Smooth muscle cell (in vitro differentiated cells): Measurements from ENCODE around the gene ANXA8. TPM values are rescaled to one million over a fixed set of nuclear protein-coding genes. Genes with fewer than 3 reads are reported as not detected.

ENCODE experiments used
- DNase-seq: peaks from one replicate; lab custom pipeline; 2025; ENCODE audit not compliant: unreplicated experiment; lab: John Stamatoyannopoulos, UW
- H2AFZ ChIP-seq: fragments of 200-600 bp; sonication (generic); 2 replicates; pipeline ENCODE4 v1.6.0; 2016; ENCODE audit warnings: antibody characterized with exemption, low read depth, mild to moderate bottlenecking
- H3F3A ChIP-seq: fragments of 200-600 bp; sonication (generic); 2 replicates; pipeline ENCODE4 v1.6.0; 2017; ENCODE audit warnings: antibody characterized with exemption, low read depth
- H3K27ac ChIP-seq: fragments of 200-600 bp; sonication (generic); 2 replicates; pipeline ENCODE4 v1.5.1; 2016; ENCODE audit warnings: low read depth, mild to moderate bottlenecking
- H3K27me3 ChIP-seq: fragments of 200-600 bp; sonication (generic); 2 replicates; pipeline ENCODE4 v1.6.1; 2016; ENCODE audit warnings: low read depth, mild to moderate bottlenecking
- H3K36me3 ChIP-seq: fragments of 200-600 bp; sonication (generic); 2 replicates; pipeline ENCODE4 v1.5.1; 2016; ENCODE audit warnings: low read depth
- H3K4me1 ChIP-seq: fragments of 200-600 bp; sonication (generic); 2 replicates; pipeline ENCODE4 v1.5.1; 2016; ENCODE audit warnings: low read depth
- H3K4me2 ChIP-seq: fragments of 200-600 bp; sonication (generic); 2 replicates; pipeline ENCODE4 v1.6.0; 2016; ENCODE audit warnings: mild to moderate bottlenecking
- H3K4me3 ChIP-seq: fragments of 200-600 bp; sonication (generic); 2 replicates; pipeline ENCODE4 v1.5.1; 2016; ENCODE audit warnings: mild to moderate bottlenecking
- H3K79me2 ChIP-seq: fragments of 200-600 bp; sonication (generic); 2 replicates; pipeline ENCODE4 v1.6.0; 2016; ENCODE audit warnings: low read depth, mild to moderate bottlenecking
- H3K9ac ChIP-seq: fragments of 200-600 bp; sonication (generic); 2 replicates; pipeline ENCODE4 v1.6.0; 2016; ENCODE audit warnings: low read depth
- H3K9me3 ChIP-seq: fragments of 200-600 bp; sonication (generic); replicated peaks from 2 replicates; pipeline ENCODE4 v1.5.1; 2016; ENCODE audit warnings: low read depth
- H4K20me1 ChIP-seq: fragments of 200-600 bp; sonication (generic); 2 replicates; pipeline ENCODE4 v1.6.0; 2016; ENCODE audit warnings: low read depth
- WGBS: methylation state at CpG from one replicate; pipeline ENCODE4 v1.1.7; 2016; ENCODE audit warnings: low lambda C conversion rate; 5-methylcytosine and 5-hydroxymethylcytosine counted together
- polyA plus RNA-seq: library from polyadenylated mRNA; unstranded; fragments of >200 nt; fragmentation: Nextera tagmentation; extraction: Ambion mirVana; gene quantifications from 2 replicates; pipeline ENCODE4 v1.2.1, GENCODE V29; 2016
- total RNA-seq: library from RNA; depleted of rRNA; stranded (reverse); fragments of >200 nt; gene quantifications from 2 replicates; pipeline ENCODE4 v1.2.3, GENCODE V29; 2014
- TF ChIP-seq, protein P1 (sequence below): fragments of 200-600 bp; sonication (generic); IDR thresholded peaks from 2 replicates; pipeline ENCODE4 v1.5.1; 2017; ENCODE audit warnings: borderline replicate concordance, mild to moderate bottlenecking, antibody characterized with exemption; ENCODE audit not compliant: insufficient read depth, poor library complexity, severe bottlenecking

The ANXA8 gene
- total and polyA plus RNA-seq, 2 experiments from 2014 or later, result 17.1 to 55.1 TPM

DNA sequence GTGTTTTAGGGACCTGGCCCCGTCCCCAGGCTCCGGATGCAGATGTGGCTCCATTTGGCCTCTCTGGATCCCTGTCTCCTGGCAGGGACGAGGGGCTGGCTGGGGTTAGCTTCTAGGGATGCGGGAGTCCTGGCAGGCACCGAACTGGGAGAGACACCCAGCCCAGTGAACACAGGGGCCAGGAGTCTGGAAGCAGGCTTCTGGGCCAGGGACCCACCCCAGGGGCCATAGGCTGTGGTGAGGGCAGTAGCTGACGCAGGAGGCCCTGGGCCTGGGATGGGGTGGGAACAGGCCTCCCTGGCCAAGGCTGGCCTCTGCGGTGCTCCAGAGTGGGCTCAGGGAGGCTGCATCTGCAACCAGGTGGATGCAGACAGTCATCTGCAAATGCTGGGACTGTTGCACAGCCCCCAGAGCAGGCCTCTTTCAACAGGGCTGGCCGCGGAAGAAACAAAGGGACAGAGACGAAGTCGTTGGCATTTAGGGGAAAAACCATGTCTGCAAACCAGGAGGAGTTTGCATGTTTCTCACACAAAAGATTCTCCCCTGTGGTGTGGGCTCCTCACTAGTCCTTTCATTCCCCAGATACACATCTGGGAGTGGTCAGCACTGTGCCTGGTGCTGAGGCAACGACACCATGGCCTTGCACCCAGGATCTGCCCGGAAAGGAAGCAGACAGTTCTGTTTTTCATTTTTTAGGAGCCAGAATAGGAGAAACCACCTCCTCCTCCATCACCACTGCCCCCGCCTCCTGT, 63.4 kb downstream of the ANXA8 start:
- Histone ChIP-seq H3K79me2 (no peaks in the 10 kb centered on the region), H3F3A (no peaks in the 10 kb centered on the region), H3K4me3 (no peak overlapping the region), H3K27me3 (no peaks in the 10 kb centered on the region), H3K4me2 (peak overlapping the region; percentile 22), H4K20me1 (no peaks in the 10 kb centered on the region), H3K4me1 (no peaks in the 10 kb centered on the region), H3K9ac (no peak overlapping the region), H3K27ac (peak overlapping the region; percentile 81), H2AFZ (peak overlapping the region; percentile 45), H3K9me3 (no peaks in the 10 kb centered on the region), H3K36me3 (no peaks in the 10 kb centered on the region)
- no peak for DNase-seq
- 73% methylated on average over 14 of the region's 14 CpGs for WGBS
- TF ChIP-seq, protein P1, sequence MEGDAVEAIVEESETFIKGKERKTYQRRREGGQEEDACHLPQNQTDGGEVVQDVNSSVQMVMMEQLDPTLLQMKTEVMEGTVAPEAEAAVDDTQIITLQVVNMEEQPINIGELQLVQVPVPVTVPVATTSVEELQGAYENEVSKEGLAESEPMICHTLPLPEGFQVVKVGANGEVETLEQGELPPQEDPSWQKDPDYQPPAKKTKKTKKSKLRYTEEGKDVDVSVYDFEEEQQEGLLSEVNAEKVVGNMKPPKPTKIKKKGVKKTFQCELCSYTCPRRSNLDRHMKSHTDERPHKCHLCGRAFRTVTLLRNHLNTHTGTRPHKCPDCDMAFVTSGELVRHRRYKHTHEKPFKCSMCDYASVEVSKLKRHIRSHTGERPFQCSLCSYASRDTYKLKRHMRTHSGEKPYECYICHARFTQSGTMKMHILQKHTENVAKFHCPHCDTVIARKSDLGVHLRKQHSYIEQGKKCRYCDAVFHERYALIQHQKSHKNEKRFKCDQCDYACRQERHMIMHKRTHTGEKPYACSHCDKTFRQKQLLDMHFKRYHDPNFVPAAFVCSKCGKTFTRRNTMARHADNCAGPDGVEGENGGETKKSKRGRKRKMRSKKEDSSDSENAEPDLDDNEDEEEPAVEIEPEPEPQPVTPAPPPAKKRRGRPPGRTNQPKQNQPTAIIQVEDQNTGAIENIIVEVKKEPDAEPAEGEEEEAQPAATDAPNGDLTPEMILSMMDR, result no peak

- TF ChIP-seq, protein P1, result no peak
- H3K36me3 ChIP-seq, result no peaks in the 10 kb centered on the region
- DNase-seq, result no peak
- H3K27me3 ChIP-seq, result no peaks in the 10 kb centered on the region
- H3K4me1 ChIP-seq, result no peaks in the 10 kb centered on the region
- no peaks in the 10 kb centered on the region for H3F3A ChIP-seq
- H3K27ac ChIP-seq, result no peak overlapping the region
- H3K9ac ChIP-seq, result no peak overlapping the region
- WGBS, result 100% methylated on average over 1 of the region's 2 CpGs
- no peak overlapping the region for H3K4me3 ChIP-seq
- no peaks in the 10 kb centered on the region for H3K79me2 ChIP-seq
- no peak overlapping the region for H3K4me2 ChIP-seq
- no peaks in the 10 kb centered on the region for H3K9me3 ChIP-seq
- H4K20me1 ChIP-seq, result no peaks in the 10 kb centered on the region
- H2AFZ ChIP-seq, result no peak overlapping the region
Observed at GRCh38 chr10:47419421-47419820, 64.5 kb downstream of the ANXA8 start.

DNA sequence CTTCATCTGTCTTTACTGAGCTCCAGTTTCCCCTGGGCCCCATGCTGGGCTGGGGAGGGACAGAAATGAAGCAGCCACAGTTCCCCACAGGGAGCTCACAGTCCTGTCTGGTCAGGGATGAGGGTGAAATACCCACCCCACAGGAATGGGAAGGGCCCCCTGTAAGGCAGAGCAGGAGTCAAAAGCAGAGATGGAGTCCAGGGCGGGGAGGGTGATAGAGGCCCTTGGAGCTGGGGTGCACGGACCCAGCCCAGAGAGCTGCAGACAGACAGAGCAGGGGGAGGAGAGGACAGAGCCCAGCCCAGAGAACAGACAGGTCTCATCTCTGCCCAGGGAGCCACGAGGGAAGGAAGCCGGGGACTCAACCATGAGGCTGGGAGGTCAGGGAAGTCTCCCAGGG, 64.9 kb downstream of the ANXA8 start:
- no peaks in the 10 kb centered on the region for H3K36me3 ChIP-seq
- DNase-seq, result no peak
- H3K27ac ChIP-seq, result no peak overlapping the region
- no peak overlapping the region for H3K9ac ChIP-seq
- 89% methylated on average over 4 of the region's 4 CpGs for WGBS
- no peak overlapping the region for H2AFZ ChIP-seq
- H3K4me3 ChIP-seq, result no peak overlapping the region
- TF ChIP-seq, protein P1, result no peak
- no peaks in the 10 kb centered on the region for H4K20me1 ChIP-seq
- no peaks in the 10 kb centered on the region for H3K9me3 ChIP-seq
- no peaks in the 10 kb centered on the region for H3F3A ChIP-seq
- no peaks in the 10 kb centered on the region for H3K27me3 ChIP-seq
- H3K4me1 ChIP-seq, result no peaks in the 10 kb centered on the region
- H3K79me2 ChIP-seq, result no peaks in the 10 kb centered on the region
- H3K4me2 ChIP-seq, result no peak overlapping the region

DNA sequence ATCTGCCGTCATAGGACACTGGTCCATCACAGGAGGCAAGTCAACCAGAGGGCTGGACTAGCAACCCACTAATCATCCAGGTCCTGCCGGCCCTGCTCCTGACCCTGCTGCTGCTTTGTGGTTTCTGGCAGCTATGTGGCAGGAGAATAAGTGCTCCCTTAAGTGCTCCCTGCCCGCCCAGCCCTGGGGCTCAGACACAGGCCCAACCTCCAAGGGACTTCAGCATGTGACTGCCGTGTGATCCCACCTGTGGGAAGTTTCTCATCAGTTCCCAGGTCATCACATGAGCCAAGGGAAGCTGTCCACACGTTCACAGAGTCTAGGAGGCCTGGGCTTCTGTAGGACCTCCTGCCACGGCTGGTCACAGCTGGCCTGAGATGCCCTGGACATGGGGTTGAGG, 65.6 kb downstream of the ANXA8 start:
- 89% methylated on average over 6 of the region's 6 CpGs for WGBS
- H3K79me2 ChIP-seq, result no peaks in the 10 kb centered on the region
- DNase-seq, result no peak
- H3K27me3 ChIP-seq, result no peaks in the 10 kb centered on the region
- H3F3A ChIP-seq, result no peaks in the 10 kb centered on the region
- H3K9me3 ChIP-seq, result no peaks in the 10 kb centered on the region
- no peak overlapping the region for H3K4me3 ChIP-seq
- H3K4me2 ChIP-seq, result no peak overlapping the region
- no peaks in the 10 kb centered on the region for H3K36me3 ChIP-seq
- no peak overlapping the region for H2AFZ ChIP-seq
- H3K9ac ChIP-seq, result no peak overlapping the region
- no peaks in the 10 kb centered on the region for H3K4me1 ChIP-seq
- TF ChIP-seq, protein P1, result no peak
- H4K20me1 ChIP-seq, result no peaks in the 10 kb centered on the region
- H3K27ac ChIP-seq, result no peak overlapping the region
